A549 (cell line): ENCODE measurements around the gene C17orf113. TPM values are rescaled to one million over a fixed set of nuclear protein-coding genes. Genes with fewer than 3 reads are reported as not detected.

ENCODE experiments used
- ATAC-seq, 2 experiments: fragments of 200-7000 bp in 1 of 2; fragments of >200 bp in 1 of 2; cut with Nextera tagmentation in 1 of 2; cut with Tn5 transposase in 1 of 2; 3 replicates each; pipeline versions ENCODE4 v1.8.0 to v1.9.1; 2018 to 2020; ENCODE audit warnings: mild to moderate bottlenecking in 1 of 2, moderate library complexity in 1 of 2
- CTCF ChIA-PET: fragments of 300-600 bp; sonication (Branson Sonifier 250); formaldehyde crosslinking; extraction: SDS; loops from one replicate; lab custom pipeline; 2021; ENCODE audit warnings: antibody characterized with exemption, inconsistent platforms; lab: Yijun Ruan, JAX
- POLR2A ChIA-PET: fragments of 350-600 bp; formaldehyde crosslinking; extraction: SDS; loops from one replicate; lab custom pipeline; 2021; ENCODE audit warnings: antibody characterized with exemption, inconsistent platforms; lab: Yijun Ruan, JAX
- DNase-seq, 2 experiments: peaks; one replicate each; pipeline versions ENCODE4 v3.0.0 to v3.0.0-alpha.2; 2011 to 2016; ENCODE audit warnings: low read depth in 1 of 2, low spot score in 1 of 2
- FAIRE-seq: peaks from 2 replicates; lab custom pipeline; 2011; peaks lifted over from hg19 to GRCh38; lab: Jason Lieb, UNC
- H3K27ac ChIP-seq, 2 experiments: fragments of >200 bp; sonication (Bioruptor Twin); formaldehyde crosslinking; 3 replicates each; pipeline ENCODE4 v1.5.1; 2016 to 2017
- H3K4me1 ChIP-seq: fragments of >200 bp; sonication (Bioruptor Twin); formaldehyde crosslinking; 3 replicates; pipeline ENCODE4 v1.6.1; 2016
- H3K4me2 ChIP-seq: fragments of >200 bp; sonication (Bioruptor Twin); formaldehyde crosslinking; 3 replicates; pipeline ENCODE4 v1.6.1; 2016
- H3K4me3 ChIP-seq: fragments of >200 bp; sonication (Bioruptor Twin); formaldehyde crosslinking; 3 replicates; pipeline ENCODE4 v1.5.1; 2016
- H3K9me3 ChIP-seq: fragments of >200 bp; sonication (Bioruptor Twin); formaldehyde crosslinking; 3 replicates; pipeline ENCODE4 v1.6.1; 2016
- CBX2 ChIP-seq: fragments of 200-600 bp; sonication (generic); IDR thresholded peaks from 2 replicates; pipeline ENCODE4 v1.6.1; 2016; ENCODE audit warnings: low read depth, mild to moderate bottlenecking, borderline replicate concordance
- CBX8 ChIP-seq: fragments of 200-600 bp; sonication (generic); IDR thresholded peaks from 2 replicates; pipeline ENCODE4 v1.6.1; 2016
- CHD4 ChIP-seq: fragments of 200-600 bp; sonication (generic); IDR thresholded peaks from 2 replicates; pipeline ENCODE4 v1.6.1; 2016; ENCODE audit warnings: antibody characterized with exemption, mild to moderate bottlenecking, borderline replicate concordance
- EHMT2 ChIP-seq: fragments of 200-600 bp; sonication (generic); IDR thresholded peaks from 2 replicates; pipeline ENCODE4 v1.6.1; 2016; ENCODE audit warnings: antibody characterized with exemption, low read depth, mild to moderate bottlenecking, moderate library complexity
- FOSB ChIP-seq: fragments of 250-450 bp; sonication (Bioruptor Pico); IDR thresholded peaks from 2 replicates; pipeline ENCODE4 v1.5.0; 2020; ENCODE audit warnings: mild to moderate bottlenecking, moderate library complexity
- HDAC2 ChIP-seq: fragments of 200-600 bp; sonication (generic); IDR thresholded peaks from 2 replicates; pipeline ENCODE4 v1.6.1; 2016
- JUN ChIP-seq, 2 experiments: fragments of >200 bp; sonication (Bioruptor Twin); formaldehyde crosslinking; IDR thresholded peaks; 2 replicates in 1 of 2; 3 replicates in 1 of 2; pipeline ENCODE4 v1.6.1; 2016 to 2017
- MAZ ChIP-seq: fragments of 150-350 bp; IDR thresholded peaks from 2 replicates; pipeline ENCODE4 v1.6.1; 2014; ENCODE audit warnings: antibody characterized with exemption, low read depth, low read length, borderline replicate concordance
- NFE2L2 ChIP-seq: fragments of 150-350 bp; conservative IDR thresholded peaks from 2 replicates; pipeline ENCODE4 v1.6.1; 2014; ENCODE audit warnings: low read length
- NR3C1 ChIP-seq: fragments of >200 bp; sonication (Bioruptor Twin); formaldehyde crosslinking; IDR thresholded peaks from 3 replicates; pipeline ENCODE4 v1.6.1; 2017
- PHF8 ChIP-seq: fragments of 200-600 bp; sonication (generic); IDR thresholded peaks from 2 replicates; pipeline ENCODE4 v1.6.1; 2016; ENCODE audit warnings: low read depth, mild to moderate bottlenecking, antibody characterized with exemption, moderate library complexity, borderline replicate concordance
- POLR2A ChIP-seq: IDR thresholded peaks from 2 replicates; pipeline ENCODE4 v1.6.1; 2012; ENCODE audit warnings: mild to moderate bottlenecking, low read length
- RAD21 ChIP-seq, 2 experiments: fragments of >200 bp in 1 of 2; sonication (Bioruptor Twin) in 1 of 2; formaldehyde crosslinking in 1 of 2; IDR thresholded peaks in 1 of 2; conservative IDR thresholded peaks in 1 of 2; 2 replicates in 1 of 2; 3 replicates in 1 of 2; pipeline ENCODE4 v1.6.1; 2012 to 2018; ENCODE audit warnings: inconsistent platforms in 1 of 2
- RNF2 ChIP-seq: fragments of 200-600 bp; sonication (generic); IDR thresholded peaks from 2 replicates; pipeline ENCODE4 v1.6.1; 2016; ENCODE audit warnings: low read depth, mild to moderate bottlenecking, antibody characterized with exemption, moderate library complexity, borderline replicate concordance
- SMC3 ChIP-seq: fragments of >200 bp; sonication (Bioruptor Twin); formaldehyde crosslinking; IDR thresholded peaks from 3 replicates; pipeline ENCODE4 v1.6.1; 2018; ENCODE audit warnings: inconsistent platforms
- WGBS: methylation state at CpG from one replicate; pipeline ENCODE4 v1.1.6; 2017; ENCODE audit errors: missing lambda C conversion rate; 5-methylcytosine and 5-hydroxymethylcytosine counted together
- polyA minus RNA-seq: library from RNA; depleted of rRNA, polyadenylated mRNA; stranded (reverse); fragments of >200 nt; gene quantifications from 2 replicates; pipeline ENCODE4 v1.2.3, GENCODE V29; 2011; rRNA and poly(A)+ RNA removed
- polyA plus RNA-seq, 4 experiments: library from polyadenylated mRNA; depleted of rRNA in 3 of 4; stranded (reverse); fragments of >200 nt; fragmentation: RNase III in 1 of 4; extraction: RNeasy Plus Mini Kit Qiagen cat#74134 plus additional on column Dnase treatment in 1 of 4; gene quantifications; 2 replicates in 3 of 4; 3 replicates in 1 of 4; pipeline ENCODE4 v1.2.3, GENCODE V29; 2011 to 2017
- TF ChIP-seq, protein P1 (sequence below): fragments of >200 bp; sonication (Bioruptor Twin); formaldehyde crosslinking; IDR thresholded peaks from 2 replicates; pipeline ENCODE4 v1.6.1; 2016
- TF ChIP-seq, protein P2 (sequence below): fragments of 450-650 bp; IDR thresholded peaks from 2 replicates; pipeline ENCODE4 v1.6.1; 2014; ENCODE audit warnings: antibody characterized with exemption
- TF ChIP-seq, protein P3 (sequence below): IDR thresholded peaks from 2 replicates; pipeline ENCODE4 v1.6.1; 2012
- TF ChIP-seq, protein P4 (sequence below): fragments of >200 bp; sonication (Bioruptor Twin); formaldehyde crosslinking; IDR thresholded peaks from 3 replicates; pipeline ENCODE4 v1.5.1; 2016
- TF ChIP-seq, protein P5 (sequence below): fragments of >200 bp; sonication (Bioruptor Twin); formaldehyde crosslinking; IDR thresholded peaks from 3 replicates; pipeline ENCODE4 v1.6.1; 2016
- TF ChIP-seq, protein P6 (sequence below): fragments of 200-600 bp; sonication (generic); IDR thresholded peaks from 2 replicates; pipeline ENCODE4 v1.6.1; 2016; ENCODE audit warnings: antibody characterized with exemption, mild to moderate bottlenecking, moderate library complexity
- TF ChIP-seq, protein P7 (sequence below): fragments of 250-450 bp; sonication (Bioruptor Pico); IDR thresholded peaks from 2 replicates; pipeline ENCODE4 v1.5.0; 2020; ENCODE audit warnings: low read depth, mild to moderate bottlenecking, moderate library complexity
- TF ChIP-seq, protein P8 (sequence below): fragments of 250-450 bp; sonication (Bioruptor Pico); IDR thresholded peaks from 2 replicates; pipeline ENCODE4 v1.5.0; 2021; ENCODE audit warnings: mild to moderate bottlenecking, moderate library complexity, borderline replicate concordance

The C17orf113 gene
- polyA plus RNA-seq (2011; rRNA removed) (1.0 and 1.4 TPM in 2 replicates), polyA plus RNA-seq (2017; fragmentation: RNase III; extraction: RNeasy Plus Mini Kit Qiagen cat#74134 plus additional on column Dnase treatment) (0.55 to 0.80 TPM (median 0.67 TPM) in 3 replicates), polyA minus RNA-seq (1.5 and 1.8 TPM in 2 replicates)
- polyA plus RNA-seq (2012; cell fraction: cytosol; rRNA removed): 0.56 and 0.87 TPM in 2 replicates
- 1.2 and 1.4 TPM in 2 replicates for polyA plus RNA-seq (2012; cell fraction: nucleus; rRNA removed)

DNA sequence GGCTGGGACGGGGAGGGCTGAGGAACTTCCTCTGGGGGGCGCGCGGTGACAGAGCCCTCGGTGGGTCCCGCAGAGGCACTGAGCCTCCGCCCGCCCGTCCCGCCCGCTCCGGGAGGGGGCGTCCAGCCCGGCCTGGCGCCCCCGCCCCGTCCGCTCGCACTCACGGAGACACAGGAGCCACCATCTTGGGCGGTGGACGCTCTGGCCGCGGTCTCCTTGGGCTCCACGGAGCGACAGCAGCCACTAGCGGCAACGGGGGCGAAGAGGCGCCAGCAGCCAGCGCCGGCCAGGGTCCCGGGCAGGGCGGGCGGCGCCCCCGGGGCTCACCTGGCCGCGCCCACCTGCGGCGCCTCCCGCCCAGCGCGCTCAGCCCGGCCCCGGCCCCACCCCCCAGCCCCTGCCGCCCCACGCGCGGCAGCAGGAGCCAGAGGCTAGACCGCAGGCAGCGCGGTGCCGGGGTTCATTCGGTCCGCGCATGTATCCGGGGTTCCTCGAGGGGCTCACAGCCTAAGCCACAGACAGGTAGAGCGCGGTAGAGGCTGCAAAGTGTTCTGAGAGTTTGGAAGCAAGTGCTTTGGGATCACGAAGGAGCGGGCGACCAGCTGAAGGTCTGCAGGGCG is at the start of gene C17orf113:
Gene C17orf113, minus strand, starts transcription at position 209 of the 620 bp plus-strand sequence. CDS start 7,225 bp downstream, outside the sequence.
- H3K4me1 ChIP-seq: peaks cover 12% of the 10 kb centered on the region
- POLR2A ChIA-PET: interaction anchor here (0.5 to 1.0 kb wide), 2 partner anchors 24 to 71 kb away, joined by 3 to 4 read pairs; no protein-coding TSS in a partner anchor
- H3K27ac ChIP-seq: peak within 1 kb of the TSS; percentile 76 to 88
- WGBS: 20% methylated on average over 30 of the region's 65 CpGs
- TF ChIP-seq, protein P1, sequence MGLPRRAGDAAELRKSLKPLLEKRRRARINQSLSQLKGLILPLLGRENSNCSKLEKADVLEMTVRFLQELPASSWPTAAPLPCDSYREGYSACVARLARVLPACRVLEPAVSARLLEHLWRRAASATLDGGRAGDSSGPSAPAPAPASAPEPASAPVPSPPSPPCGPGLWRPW: no peak
- TF ChIP-seq HDAC2: no peak
- TF ChIP-seq, protein P2, sequence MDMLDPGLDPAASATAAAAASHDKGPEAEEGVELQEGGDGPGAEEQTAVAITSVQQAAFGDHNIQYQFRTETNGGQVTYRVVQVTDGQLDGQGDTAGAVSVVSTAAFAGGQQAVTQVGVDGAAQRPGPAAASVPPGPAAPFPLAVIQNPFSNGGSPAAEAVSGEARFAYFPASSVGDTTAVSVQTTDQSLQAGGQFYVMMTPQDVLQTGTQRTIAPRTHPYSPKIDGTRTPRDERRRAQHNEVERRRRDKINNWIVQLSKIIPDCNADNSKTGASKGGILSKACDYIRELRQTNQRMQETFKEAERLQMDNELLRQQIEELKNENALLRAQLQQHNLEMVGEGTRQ: no peak
- TF ChIP-seq, protein P3, sequence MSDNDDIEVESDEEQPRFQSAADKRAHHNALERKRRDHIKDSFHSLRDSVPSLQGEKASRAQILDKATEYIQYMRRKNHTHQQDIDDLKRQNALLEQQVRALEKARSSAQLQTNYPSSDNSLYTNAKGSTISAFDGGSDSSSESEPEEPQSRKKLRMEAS: peak; percentile 49; the same call in 1 of the 2 replicates
- no peak for TF ChIP-seq MAZ
- TF ChIP-seq, protein P4, sequence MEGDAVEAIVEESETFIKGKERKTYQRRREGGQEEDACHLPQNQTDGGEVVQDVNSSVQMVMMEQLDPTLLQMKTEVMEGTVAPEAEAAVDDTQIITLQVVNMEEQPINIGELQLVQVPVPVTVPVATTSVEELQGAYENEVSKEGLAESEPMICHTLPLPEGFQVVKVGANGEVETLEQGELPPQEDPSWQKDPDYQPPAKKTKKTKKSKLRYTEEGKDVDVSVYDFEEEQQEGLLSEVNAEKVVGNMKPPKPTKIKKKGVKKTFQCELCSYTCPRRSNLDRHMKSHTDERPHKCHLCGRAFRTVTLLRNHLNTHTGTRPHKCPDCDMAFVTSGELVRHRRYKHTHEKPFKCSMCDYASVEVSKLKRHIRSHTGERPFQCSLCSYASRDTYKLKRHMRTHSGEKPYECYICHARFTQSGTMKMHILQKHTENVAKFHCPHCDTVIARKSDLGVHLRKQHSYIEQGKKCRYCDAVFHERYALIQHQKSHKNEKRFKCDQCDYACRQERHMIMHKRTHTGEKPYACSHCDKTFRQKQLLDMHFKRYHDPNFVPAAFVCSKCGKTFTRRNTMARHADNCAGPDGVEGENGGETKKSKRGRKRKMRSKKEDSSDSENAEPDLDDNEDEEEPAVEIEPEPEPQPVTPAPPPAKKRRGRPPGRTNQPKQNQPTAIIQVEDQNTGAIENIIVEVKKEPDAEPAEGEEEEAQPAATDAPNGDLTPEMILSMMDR: peak; percentile 82
- TF ChIP-seq JUN (IDR thresholded peaks at IDR 0.05): peak; percentile 47 to 82; a peak in 3 of 5 replicates
- no peak for TF ChIP-seq NR3C1
- TF ChIP-seq POLR2A: peak; percentile 62
- TF ChIP-seq, protein P5, sequence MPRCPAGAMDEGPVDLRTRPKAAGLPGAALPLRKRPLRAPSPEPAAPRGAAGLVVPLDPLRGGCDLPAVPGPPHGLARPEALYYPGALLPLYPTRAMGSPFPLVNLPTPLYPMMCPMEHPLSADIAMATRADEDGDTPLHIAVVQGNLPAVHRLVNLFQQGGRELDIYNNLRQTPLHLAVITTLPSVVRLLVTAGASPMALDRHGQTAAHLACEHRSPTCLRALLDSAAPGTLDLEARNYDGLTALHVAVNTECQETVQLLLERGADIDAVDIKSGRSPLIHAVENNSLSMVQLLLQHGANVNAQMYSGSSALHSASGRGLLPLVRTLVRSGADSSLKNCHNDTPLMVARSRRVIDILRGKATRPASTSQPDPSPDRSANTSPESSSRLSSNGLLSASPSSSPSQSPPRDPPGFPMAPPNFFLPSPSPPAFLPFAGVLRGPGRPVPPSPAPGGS: peak; percentile 33; the same call in 1 of the 3 replicates
- no peak for TF ChIP-seq CBX8
- peak; percentile 40 to 48; a peak in 4 of 5 replicates for TF ChIP-seq RAD21 (conservative IDR thresholded peaks at IDR 0.05 in 1 of 2, IDR thresholded peaks at IDR 0.05 in 1 of 2)
- TF ChIP-seq EHMT2: no peak
- TF ChIP-seq PHF8: peak; percentile 16; the same call in 1 of the 2 replicates
- TF ChIP-seq SMC3: peak; percentile 52; the same call in 1 of the 3 replicates
- TF ChIP-seq, all 56 proteins: peak for 8
- H3K4me3 ChIP-seq: peak within 1 kb of the TSS; percentile 64
- DNase-seq (peak; percentile 61 to 89), ATAC-seq (peak; percentile 87 to 90), FAIRE-seq (no peak)
- no peaks in the 10 kb centered on the region for H3K9me3 ChIP-seq
- CTCF ChIA-PET: interaction anchor here (0.9 to 22.6 kb wide), 21 partner anchors 9 to 103 kb away, joined by 3 to 346 read pairs (median 4); partner anchors contain the start of genes DNAJC7, KAT2A and NKIRAS2
- H3K4me2 ChIP-seq: peak within 1 kb of the TSS; percentile 81

DNA sequence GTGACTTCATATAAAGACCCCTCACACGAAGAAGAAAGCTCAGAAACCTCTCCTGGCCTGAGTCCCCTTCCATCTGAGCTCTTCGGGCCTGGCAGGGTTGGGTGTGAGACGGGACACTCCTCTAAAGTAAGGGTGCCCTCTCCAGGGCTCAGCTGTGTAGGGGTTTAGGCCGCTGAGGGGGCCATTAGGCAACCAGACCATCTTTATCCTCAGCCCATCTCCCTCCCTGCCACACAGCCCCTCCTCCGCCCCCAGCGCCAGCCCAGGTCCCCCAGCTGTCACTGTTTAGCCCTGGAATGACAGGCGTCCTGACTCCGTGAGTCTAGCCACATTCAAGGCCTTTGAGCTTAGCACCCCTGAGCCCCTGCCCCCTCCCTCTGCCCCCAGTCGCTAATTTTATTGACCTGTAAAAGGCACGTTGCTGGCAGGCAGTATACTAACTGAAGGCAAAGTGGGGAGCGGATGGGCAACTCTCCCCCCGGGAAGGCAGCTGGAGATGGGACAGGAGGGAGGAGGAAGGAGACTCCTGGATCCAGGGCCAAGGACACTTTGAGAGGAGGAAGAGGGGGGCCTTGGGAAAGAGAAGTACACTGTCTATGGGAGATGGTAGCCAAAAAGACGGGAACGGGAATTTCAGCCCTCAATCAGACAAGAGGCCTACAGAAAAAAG is 48.5 kb upstream of the C17orf113 start:
- H3K27ac ChIP-seq: no peak overlapping the region
- no peak overlapping the region for H3K4me3 ChIP-seq
- POLR2A ChIA-PET: no interaction called here
- no peak for DNase-seq
- no peaks in the 10 kb centered on the region for H3K9me3 ChIP-seq
- no peaks in the 10 kb centered on the region for H3K4me1 ChIP-seq
- H3K4me2 ChIP-seq: no peak overlapping the region
- FAIRE-seq: no peak
- CTCF ChIA-PET: interaction anchor here (1.6 to 39.5 kb wide), 4 partner anchors 15 to 75 kb away, joined by 7 to 658 read pairs (median 348); partner anchors contain the start of genes DHX58, DNAJC7, KAT2A and NKIRAS2
- 72% methylated on average over 10 of the region's 14 CpGs for WGBS
- ATAC-seq: no peak
- TF ChIP-seq, protein P6, sequence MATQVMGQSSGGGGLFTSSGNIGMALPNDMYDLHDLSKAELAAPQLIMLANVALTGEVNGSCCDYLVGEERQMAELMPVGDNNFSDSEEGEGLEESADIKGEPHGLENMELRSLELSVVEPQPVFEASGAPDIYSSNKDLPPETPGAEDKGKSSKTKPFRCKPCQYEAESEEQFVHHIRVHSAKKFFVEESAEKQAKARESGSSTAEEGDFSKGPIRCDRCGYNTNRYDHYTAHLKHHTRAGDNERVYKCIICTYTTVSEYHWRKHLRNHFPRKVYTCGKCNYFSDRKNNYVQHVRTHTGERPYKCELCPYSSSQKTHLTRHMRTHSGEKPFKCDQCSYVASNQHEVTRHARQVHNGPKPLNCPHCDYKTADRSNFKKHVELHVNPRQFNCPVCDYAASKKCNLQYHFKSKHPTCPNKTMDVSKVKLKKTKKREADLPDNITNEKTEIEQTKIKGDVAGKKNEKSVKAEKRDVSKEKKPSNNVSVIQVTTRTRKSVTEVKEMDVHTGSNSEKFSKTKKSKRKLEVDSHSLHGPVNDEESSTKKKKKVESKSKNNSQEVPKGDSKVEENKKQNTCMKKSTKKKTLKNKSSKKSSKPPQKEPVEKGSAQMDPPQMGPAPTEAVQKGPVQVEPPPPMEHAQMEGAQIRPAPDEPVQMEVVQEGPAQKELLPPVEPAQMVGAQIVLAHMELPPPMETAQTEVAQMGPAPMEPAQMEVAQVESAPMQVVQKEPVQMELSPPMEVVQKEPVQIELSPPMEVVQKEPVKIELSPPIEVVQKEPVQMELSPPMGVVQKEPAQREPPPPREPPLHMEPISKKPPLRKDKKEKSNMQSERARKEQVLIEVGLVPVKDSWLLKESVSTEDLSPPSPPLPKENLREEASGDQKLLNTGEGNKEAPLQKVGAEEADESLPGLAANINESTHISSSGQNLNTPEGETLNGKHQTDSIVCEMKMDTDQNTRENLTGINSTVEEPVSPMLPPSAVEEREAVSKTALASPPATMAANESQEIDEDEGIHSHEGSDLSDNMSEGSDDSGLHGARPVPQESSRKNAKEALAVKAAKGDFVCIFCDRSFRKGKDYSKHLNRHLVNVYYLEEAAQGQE: no peak
- TF ChIP-seq RNF2 (no peak), NFE2L2 (no peak), CBX2 (no peak), CHD4 (no peak), FOSB (no peak)
- TF ChIP-seq, protein P7, sequence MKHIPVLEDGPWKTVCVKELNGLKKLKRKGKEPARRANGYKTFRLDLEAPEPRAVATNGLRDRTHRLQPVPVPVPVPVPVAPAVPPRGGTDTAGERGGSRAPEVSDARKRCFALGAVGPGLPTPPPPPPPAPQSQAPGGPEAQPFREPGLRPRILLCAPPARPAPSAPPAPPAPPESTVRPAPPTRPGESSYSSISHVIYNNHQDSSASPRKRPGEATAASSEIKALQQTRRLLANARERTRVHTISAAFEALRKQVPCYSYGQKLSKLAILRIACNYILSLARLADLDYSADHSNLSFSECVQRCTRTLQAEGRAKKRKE (CRISPR knock-in tag): no peak
- TF ChIP-seq, protein P8, sequence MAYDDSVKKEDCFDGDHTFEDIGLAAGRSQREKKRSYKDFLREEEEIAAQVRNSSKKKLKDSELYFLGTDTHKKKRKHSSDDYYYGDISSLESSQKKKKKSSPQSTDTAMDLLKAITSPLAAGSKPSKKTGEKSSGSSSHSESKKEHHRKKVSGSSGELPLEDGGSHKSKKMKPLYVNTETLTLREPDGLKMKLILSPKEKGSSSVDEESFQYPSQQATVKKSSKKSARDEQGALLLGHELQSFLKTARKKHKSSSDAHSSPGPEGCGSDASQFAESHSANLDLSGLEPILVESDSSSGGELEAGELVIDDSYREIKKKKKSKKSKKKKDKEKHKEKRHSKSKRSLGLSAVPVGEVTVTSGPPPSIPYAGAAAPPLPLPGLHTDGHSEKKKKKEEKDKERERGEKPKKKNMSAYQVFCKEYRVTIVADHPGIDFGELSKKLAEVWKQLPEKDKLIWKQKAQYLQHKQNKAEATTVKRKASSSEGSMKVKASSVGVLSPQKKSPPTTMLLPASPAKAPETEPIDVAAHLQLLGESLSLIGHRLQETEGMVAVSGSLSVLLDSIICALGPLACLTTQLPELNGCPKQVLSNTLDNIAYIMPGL (CRISPR knock-in tag): no peak
